Prostate gland (tissue), 2 donors: ENCODE results near the gene GTF3C2. TPM values are rescaled to one million over a fixed set of nuclear protein-coding genes. Genes with fewer than 3 reads are reported as not detected.
"Not testable (repeated sequence)": the region's sequence is repeated elsewhere in the genome, so short reads cannot be mapped to it uniquely, and the experiment has no call there.

Experiments
- DNase-seq: peaks from one replicate; pipeline ENCODE4 v3.0.0-alpha.2; 2019; ENCODE audit warnings: low spot score
- H3K27ac ChIP-seq, 2 donors: fragments of 200-600 bp; sonication (generic); 2 replicates each; pipeline ENCODE4 v1.5.1; 2017 to 2019
- H3K27me3 ChIP-seq: fragments of 200-600 bp; sonication (generic); replicated peaks from 2 replicates; pipeline ENCODE4 v1.5.1; 2019; ENCODE audit not compliant: insufficient read depth
- H3K36me3 ChIP-seq, 2 donors: fragments of 200-600 bp; sonication (generic); 1 replicate in 1 of 2; 2 replicates in 1 of 2; pipeline versions ENCODE4 v1.5.1 to v1.8.1; 2017 to 2019
- H3K4me1 ChIP-seq: fragments of 200-600 bp; sonication (generic); replicated peaks from 2 replicates; pipeline ENCODE4 v1.5.1; 2019
- H3K4me3 ChIP-seq, 2 donors: fragments of 200-600 bp; sonication (generic); 2 replicates each; pipeline ENCODE4 v1.5.1; 2017 to 2019
- H3K9me3 ChIP-seq: fragments of 200-600 bp; sonication (generic); 2 replicates; pipeline ENCODE4 v1.5.1; 2017
- CTCF ChIP-seq, 4 experiments: fragments of 200-600 bp in 2 of 4; fragments of 450-650 bp in 2 of 4; sonication (generic) in 2 of 4; IDR thresholded peaks; 1 replicate in 3 of 4; 2 replicates in 1 of 4; pipeline ENCODE4 v1.5.1; 2016 to 2019; ENCODE audit warnings: antibody characterized with exemption in 4 of 4, mild to moderate bottlenecking in 2 of 4, moderate library complexity in 2 of 4
- POLR2A ChIP-seq: fragments of 450-650 bp; IDR thresholded peaks from one replicate; pipeline ENCODE4 v1.6.1; 2016; ENCODE audit warnings: antibody characterized with exemption, mild to moderate bottlenecking
- POLR2AphosphoS5 ChIP-seq: sonication (generic); formaldehyde crosslinking; IDR thresholded peaks from one replicate; pipeline ENCODE4 v1.6.1; 2017; ENCODE audit warnings: antibody characterized with exemption
- WGBS: methylation state at CpG from one replicate; pipeline ENCODE4 v1.1.5; 2018; 5-methylcytosine and 5-hydroxymethylcytosine counted together
- intact Hi-C: fragments of 100-400 bp; cut with DNase I; formaldehyde crosslinking; loops from one replicate; pipeline ENCODE4 v1.14.2; 2022
- total RNA-seq, 2 donors: library from RNA; depleted of rRNA; stranded (reverse); fragments of >200 nt; gene quantifications; one replicate each; pipeline ENCODE4 v1.1.0, GENCODE V29; 2016

Gene GTF3C2
- total RNA-seq, 2 donors from 2014 or later: 41.2 to 66.1 TPM

DNA sequence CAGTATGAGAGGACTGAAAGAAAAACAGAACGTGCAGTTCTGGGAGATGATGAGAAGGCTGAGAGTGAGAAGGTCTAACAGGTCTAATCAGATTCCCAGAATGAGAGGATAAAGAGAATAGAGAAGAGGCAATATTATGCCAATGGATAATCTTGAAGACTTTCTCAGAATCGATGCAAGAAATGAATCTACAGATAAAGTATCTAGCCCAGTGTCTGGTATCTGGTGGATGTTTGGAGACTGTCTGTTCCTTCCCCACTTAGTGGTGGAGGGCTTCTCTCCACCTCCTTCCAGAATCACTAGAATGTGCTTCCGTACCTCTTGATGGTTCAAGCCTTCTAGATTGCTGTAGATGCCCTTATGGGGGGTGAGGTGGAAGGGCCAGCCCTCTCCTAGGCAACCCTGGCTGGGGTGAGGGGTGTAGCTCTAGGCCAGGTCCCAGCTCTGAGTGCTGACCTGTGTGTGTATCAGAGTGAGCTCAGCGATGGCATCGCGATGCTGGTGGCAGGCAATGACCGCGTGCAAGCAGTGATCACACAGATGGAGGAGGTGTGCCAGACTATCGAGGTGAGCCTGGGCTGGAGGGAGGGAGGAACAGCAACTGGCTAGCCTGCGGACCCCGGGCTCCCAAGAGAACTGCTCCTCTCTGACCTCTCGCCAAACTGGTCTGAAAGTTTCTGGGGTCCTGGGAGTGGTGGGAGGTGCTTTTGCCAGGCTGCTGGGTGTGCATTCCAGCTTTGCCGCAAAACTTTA lies 51.9 kb downstream of the GTF3C2 start:
- H3K9me3 ChIP-seq: no peaks in the 10 kb centered on the region
- DNase-seq: no peak
- H3K27me3 ChIP-seq: peaks cover 3% of the 10 kb centered on the region
- intact Hi-C loops: no loop called here
- H3K4me3 ChIP-seq: no peak overlapping the region
- peaks cover 10% of the 10 kb centered on the region for H3K4me1 ChIP-seq
- no peak for TF ChIP-seq POLR2AphosphoS5
- TF ChIP-seq CTCF (IDR thresholded peaks at IDR 0.05): no peak
- no peak for TF ChIP-seq POLR2A
- WGBS: 79% methylated on average over 13 of the region's 13 CpGs
- no peak overlapping the region for H3K27ac ChIP-seq
- no peaks in the 10 kb centered on the region for H3K36me3 ChIP-seq

DNA sequence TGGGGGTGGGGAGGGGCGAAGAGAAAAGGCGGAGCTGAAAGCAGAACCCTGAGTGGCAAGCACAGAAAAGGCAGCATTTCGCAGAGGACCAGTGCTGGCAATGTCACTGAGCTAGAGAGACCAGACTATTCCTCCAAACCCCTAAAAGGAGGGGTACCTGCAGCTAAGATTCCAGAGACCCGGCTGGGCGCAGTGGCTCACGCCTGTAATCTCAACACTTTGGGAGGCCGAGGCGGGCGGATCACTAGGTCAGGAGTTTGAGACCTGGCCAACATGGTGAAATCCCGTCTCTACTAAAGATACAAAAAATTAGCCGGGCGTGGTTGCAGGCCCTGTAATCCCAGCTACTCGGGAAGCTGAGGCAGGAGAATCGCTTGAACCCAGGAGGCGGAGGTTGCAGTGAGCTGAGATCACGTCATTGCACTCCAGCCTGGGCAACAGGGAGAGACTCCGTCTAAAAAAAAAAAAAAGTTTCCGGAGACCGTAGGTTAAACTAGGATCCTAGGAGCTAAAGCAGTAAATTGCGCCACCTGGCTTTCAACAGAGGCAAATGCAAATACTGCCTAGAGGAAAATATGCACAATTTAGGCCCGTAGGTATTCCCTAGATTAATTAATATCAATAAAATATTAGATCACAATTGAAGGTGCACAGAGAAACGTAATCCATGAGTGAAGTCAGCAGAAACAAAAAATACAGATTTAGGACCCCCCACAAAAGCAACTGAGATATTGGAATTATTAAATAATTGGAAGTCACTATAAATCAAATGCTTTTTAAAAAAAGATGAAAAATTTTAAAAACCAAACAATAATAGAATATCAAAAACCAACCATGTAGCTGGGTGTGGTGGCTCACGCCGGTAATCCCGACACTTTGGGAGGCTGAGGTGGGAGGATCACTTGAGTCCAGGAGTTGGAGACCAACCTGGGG lies 53.2 kb downstream of the GTF3C2 start:
- H3K4me1 ChIP-seq: peaks cover 10% of the 10 kb centered on the region
- 26% methylated on average over 25 of the region's 25 CpGs for WGBS
- no peaks in the 10 kb centered on the region for H3K36me3 ChIP-seq
- peak overlapping the region; percentile 7 to 11 for H3K4me3 ChIP-seq
- peak; percentile 77 to 86 (median 86) for TF ChIP-seq CTCF (IDR thresholded peaks at IDR 0.05)
- TF ChIP-seq POLR2AphosphoS5: peak; percentile 65
- no peak for TF ChIP-seq POLR2A
- peak; percentile 40 for DNase-seq
- H3K9me3 ChIP-seq: no peaks in the 10 kb centered on the region
- intact Hi-C loops: no loop called here
- H3K27me3 ChIP-seq: peaks cover 3% of the 10 kb centered on the region
- H3K27ac ChIP-seq: no peak overlapping the region

DNA sequence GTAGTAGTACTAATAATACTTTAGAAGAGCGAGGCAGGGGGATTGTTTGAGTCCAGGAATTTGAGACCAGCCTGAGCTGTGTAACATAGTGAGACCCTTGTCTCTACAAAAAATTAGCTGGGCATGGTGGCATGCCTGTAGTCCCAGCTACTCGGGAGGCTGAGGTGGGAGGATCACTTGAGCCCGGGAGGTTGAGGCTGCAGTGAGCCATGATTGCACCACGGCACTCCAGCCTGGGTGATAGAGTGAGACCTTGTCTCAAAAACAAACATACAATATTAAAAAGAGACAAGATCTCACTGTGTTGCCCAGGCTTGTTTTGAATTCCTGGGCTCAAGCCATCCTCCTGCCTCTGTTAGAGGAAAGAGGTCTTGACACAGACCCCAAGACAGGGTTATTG lies 56.0 kb downstream of the GTF3C2 start:
- intact Hi-C loops, H3K4me1 ChIP-seq, H3K9me3 ChIP-seq, H3K27me3 ChIP-seq, DNase-seq, H3K36me3 ChIP-seq, H3K4me3 ChIP-seq, H3K27ac ChIP-seq: not testable (repeated sequence)
- WGBS: 63% methylated on average over 4 of the region's 4 CpGs

DNA sequence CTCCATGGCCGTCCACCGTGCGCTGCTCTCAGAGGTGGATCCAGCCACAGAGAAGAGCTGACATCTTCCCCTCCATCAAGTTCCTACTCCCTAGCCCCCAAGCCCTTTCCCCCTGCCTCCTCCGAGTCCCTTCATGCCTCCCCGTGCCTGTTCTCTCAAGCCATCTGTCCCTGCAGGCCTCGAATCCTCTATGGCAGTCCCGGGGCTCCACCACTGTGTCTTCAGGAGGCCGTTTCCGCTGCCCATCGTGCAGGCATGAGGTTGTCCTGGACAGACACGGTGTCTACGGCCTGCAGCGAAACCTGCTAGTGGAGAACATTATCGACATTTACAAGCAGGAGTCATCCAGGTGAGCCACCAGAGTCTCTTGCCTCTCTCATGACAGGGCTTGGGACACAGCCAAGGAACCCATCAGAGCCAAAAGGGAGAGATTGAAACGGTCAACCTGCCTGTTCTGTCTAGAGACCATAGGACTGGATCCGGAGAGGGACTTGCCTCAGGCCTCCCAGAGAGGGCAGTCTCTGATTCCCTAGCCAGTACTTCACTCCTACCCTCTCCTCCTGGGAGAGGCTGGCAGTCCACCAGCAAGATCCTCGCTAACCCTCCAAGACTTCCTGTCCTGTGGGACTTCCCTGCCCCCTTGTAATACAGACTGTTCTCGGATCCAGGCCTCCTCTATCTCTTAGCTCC lies 58.0 kb downstream of the GTF3C2 start:
- no peaks in the 10 kb centered on the region for H3K4me1 ChIP-seq
- intact Hi-C loops: no loop called here
- H3K27ac ChIP-seq: no peak overlapping the region
- H3K27me3 ChIP-seq: no peaks in the 10 kb centered on the region
- H3K9me3 ChIP-seq: no peaks in the 10 kb centered on the region
- 60% methylated on average over 18 of the region's 18 CpGs for WGBS
- DNase-seq: no peak
- H3K4me3 ChIP-seq: no peak overlapping the region
- TF ChIP-seq POLR2AphosphoS5: no peak
- TF ChIP-seq CTCF (IDR thresholded peaks at IDR 0.05): no peak
- TF ChIP-seq POLR2A: no peak
- no peaks in the 10 kb centered on the region for H3K36me3 ChIP-seq

DNA sequence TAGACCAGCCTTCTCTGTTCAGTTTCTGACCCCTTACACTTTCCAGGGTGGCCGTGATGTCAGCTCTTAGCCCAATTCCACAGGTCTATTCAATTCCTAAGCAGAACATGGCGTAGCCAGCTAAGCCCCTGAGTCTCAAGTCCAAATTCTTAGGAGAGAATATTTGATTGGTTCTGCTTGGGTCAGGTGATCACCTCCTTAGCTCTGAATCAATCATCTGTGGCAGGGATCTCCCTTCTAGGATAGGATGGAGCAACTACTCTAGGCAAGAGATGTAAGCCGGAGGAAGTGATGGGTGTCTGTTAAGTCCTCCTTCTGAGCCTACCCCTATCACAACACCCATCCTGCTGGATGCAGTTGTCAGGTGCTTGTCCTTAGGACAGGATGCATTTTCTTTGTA lies 59.4 kb downstream of the GTF3C2 start:
- Histone ChIP-seq H3K27me3 (no peaks in the 10 kb centered on the region), H3K27ac (no peak overlapping the region), H3K4me3 (no peak overlapping the region), H3K9me3 (no peaks in the 10 kb centered on the region), H3K36me3 (no peaks in the 10 kb centered on the region), H3K4me1 (no peaks in the 10 kb centered on the region)
- TF ChIP-seq POLR2A: no peak
- TF ChIP-seq CTCF (IDR thresholded peaks at IDR 0.05): no peak
- no peak for TF ChIP-seq POLR2AphosphoS5
- intact Hi-C loops: no loop called here
- WGBS: 92% methylated on average over 3 of the region's 3 CpGs
- DNase-seq: no peak
